Naive thymus-derived CD8-positive, alpha-beta T cell (primary cell): Measurements from ENCODE around the gene NOP14. TPM values are rescaled to one million over a fixed set of nuclear protein-coding genes. Genes with fewer than 3 reads are reported as not detected.

Experiments
- ATAC-seq, 2 donors: fragments of 150-1000 bp; cut with Tn5 transposase in 1 of 2; sonication (Bioruptor Pico), chemical (Tn5 transposase) in 1 of 2; 1 replicate in 1 of 2; 2 replicates in 1 of 2; pipeline ENCODE4 v1.10.0; 2021; ENCODE audit warnings: mild to moderate bottlenecking in 2 of 2, moderate library complexity in 2 of 2
- POLR2A ChIA-PET: fragments of 350-600 bp; sonication (Branson Sonifier 250); formaldehyde crosslinking; loops from one replicate; lab custom pipeline; 2021; ENCODE audit warnings: antibody characterized with exemption; lab: Charles Lee
- DNase-seq, 10 donors: peaks; one replicate each; pipeline versions ENCODE4 v3.0.0 to v3.0.0-alpha.2; 2020 to 2022
- H3K27ac Mint-ChIP-seq, 10 donors: one replicate each; pipeline ENCODE4 v1.8.0; 2020 to 2022; ENCODE audit warnings: mild to moderate bottlenecking in 10 of 10, mixed read lengths in 10 of 10, moderate library complexity in 4 of 10, inconsistent platforms in 1 of 10
- H3K27me3 Mint-ChIP-seq, 5 donors: one replicate each; pipeline ENCODE4 v1.8.0; 2021 to 2022; ENCODE audit warnings: mixed read lengths in 5 of 5
- H3K36me3 Mint-ChIP-seq, 3 donors: one replicate each; pipeline ENCODE4 v1.8.0; 2020 to 2022; ENCODE audit warnings: mixed read lengths in 3 of 3, mild to moderate bottlenecking in 2 of 3, inconsistent platforms in 1 of 3
- H3K4me1 Mint-ChIP-seq, 4 donors: one replicate each; pipeline ENCODE4 v1.8.0; 2021 to 2022; ENCODE audit warnings: mixed read lengths in 4 of 4
- H3K4me3 Mint-ChIP-seq, 10 donors: one replicate each; pipeline ENCODE4 v1.8.0; 2020 to 2022; ENCODE audit warnings: mild to moderate bottlenecking in 10 of 10, mixed read lengths in 10 of 10, moderate library complexity in 6 of 10, inconsistent platforms in 1 of 10
- H3K9me3 Mint-ChIP-seq, 9 donors: one replicate each; pipeline ENCODE4 v1.8.0; 2020 to 2022; ENCODE audit warnings: mixed read lengths in 9 of 9, mild to moderate bottlenecking in 3 of 9, inconsistent platforms in 1 of 9, moderate library complexity in 1 of 9
- polyA plus RNA-seq, 3 donors: library from polyadenylated mRNA; unstranded; fragments of 300-500 nt; fragmentation: Illumina TruSeq; gene quantifications; one replicate each; pipeline ENCODE4 v1.2.3, GENCODE V29; 2021
- total RNA-seq, 8 experiments: library from RNA in 2 of 8; stranded (reverse) in 2 of 8; gene quantifications; one replicate each; pipeline ENCODE4 v1.2.3 and lab custom pipeline; 2021 to 2026

The NOP14 gene
- total and polyA plus RNA-seq, 5 experiments from 2014 or later = 10.8 to 47.8 (median 31.8) TPM

- POLR2A ChIA-PET = no interaction called here
- H3K27ac Mint-ChIP-seq = no peak overlapping the region
These were observed 47.4 kb downstream of the NOP14 start for GRCh38 chr4:2915789-2916188.

GRCh38 chr4:2914256-2915126, 48.7 kb downstream of the NOP14 start:
- ATAC-seq = peak in 1 of 2 donors; percentile 45
- peak overlapping the region in 8 of 10 donors; percentile 37 to 84 (median 57) for H3K27ac Mint-ChIP-seq
- no peaks in the 10 kb centered on the region for H3K27me3 Mint-ChIP-seq
- H3K9me3 Mint-ChIP-seq = peaks cover 0 to 2% (median 0%) of the 10 kb centered on the region in 9 donors
- DNase-seq = no peak
- POLR2A ChIA-PET = interaction anchor here (1.1 to 1.2 kb wide), 2 partner anchors 9 to 15 kb away, joined by 3 to 4 read pairs; no protein-coding TSS in a partner anchor
- no peak overlapping the region for H3K4me3 Mint-ChIP-seq
- peaks cover 2 to 81% (median 35%) of the 10 kb centered on the region in 3 donors for H3K36me3 Mint-ChIP-seq
- peaks cover 12 to 34% (median 23%) of the 10 kb centered on the region in 4 donors for H3K4me1 Mint-ChIP-seq

More at GRCh38 chr4:2915789-2916188, 47.4 kb downstream of the NOP14 start:
- H3K27me3 Mint-ChIP-seq = no peaks in the 10 kb centered on the region
- H3K4me3 Mint-ChIP-seq = no peak overlapping the region
- DNase-seq (no peak), ATAC-seq (no peak)
- peaks cover 0 to 9% (median 0%) of the 10 kb centered on the region in 9 donors for H3K9me3 Mint-ChIP-seq
- peaks cover 7 to 81% (median 42%) of the 10 kb centered on the region in 3 donors for H3K36me3 Mint-ChIP-seq
- H3K4me1 Mint-ChIP-seq = peaks cover 22 to 45% (median 36%) of the 10 kb centered on the region in 4 donors

GRCh38 chr4:2913168-2913567, 50.0 kb downstream of the NOP14 start:
- ATAC-seq = no peak
- peak overlapping the region in 1 of 10 donors; percentile 28 for H3K27ac Mint-ChIP-seq
- DNase-seq = no peak
- H3K4me1 Mint-ChIP-seq = peaks cover 10 to 30% (median 16%) of the 10 kb centered on the region in 4 donors
- no peak overlapping the region for H3K4me3 Mint-ChIP-seq
- H3K9me3 Mint-ChIP-seq = no peaks in the 10 kb centered on the region
- no peaks in the 10 kb centered on the region for H3K27me3 Mint-ChIP-seq
- peaks cover 0 to 83% (median 34%) of the 10 kb centered on the region in 3 donors for H3K36me3 Mint-ChIP-seq
- POLR2A ChIA-PET = interaction anchor here (0.6 kb wide), 1 partner anchor 161 kb away, joined by 4 read pairs; no protein-coding TSS in a partner anchor

GRCh38 chr4:2911868-2912267, 51.3 kb downstream of the NOP14 start:
- POLR2A ChIA-PET = interaction anchor here (0.6 to 0.9 kb wide), 3 partner anchors 131 to 152 kb away, joined by 4 to 6 read pairs (median 5); no protein-coding TSS in a partner anchor
- no peak overlapping the region for H3K4me3 Mint-ChIP-seq
- peaks cover 0 to 82% (median 30%) of the 10 kb centered on the region in 3 donors for H3K36me3 Mint-ChIP-seq
- no peaks in the 10 kb centered on the region for H3K27me3 Mint-ChIP-seq
- H3K27ac Mint-ChIP-seq = peak overlapping the region in 2 of 10 donors; percentile 7 to 14
- ATAC-seq = no peak
- no peaks in the 10 kb centered on the region for H3K9me3 Mint-ChIP-seq
- H3K4me1 Mint-ChIP-seq = peaks cover 10 to 30% (median 17%) of the 10 kb centered on the region in 4 donors
- no peak for DNase-seq

- no peaks in the 10 kb centered on the region for H3K9me3 Mint-ChIP-seq
- ATAC-seq (no peak), DNase-seq (no peak)
- no peaks in the 10 kb centered on the region for H3K27me3 Mint-ChIP-seq
- peak overlapping the region in 5 of 10 donors; percentile 7 to 87 (median 20) for H3K27ac Mint-ChIP-seq
- POLR2A ChIA-PET = interaction anchor here (0.8 kb wide), 1 partner anchor 67 kb away, joined by 4 read pairs; the partner anchor contains the start of gene ADD1
- no peak overlapping the region for H3K4me3 Mint-ChIP-seq
- H3K36me3 Mint-ChIP-seq = peaks cover 0 to 82% (median 26%) of the 10 kb centered on the region in 3 donors
- H3K4me1 Mint-ChIP-seq = peaks cover 18 to 39% (median 29%) of the 10 kb centered on the region in 4 donors
These were observed 52.8 kb downstream of the NOP14 start for GRCh38 chr4:2910409-2910808.

GRCh38 chr4:2909583-2909982, 53.6 kb downstream of the NOP14 start:
- POLR2A ChIA-PET = no interaction called here
- ATAC-seq (no peak), DNase-seq (no peak)
- H3K4me1 Mint-ChIP-seq = peaks cover 17 to 36% (median 28%) of the 10 kb centered on the region in 4 donors
- no peak overlapping the region for H3K4me3 Mint-ChIP-seq
- no peaks in the 10 kb centered on the region for H3K9me3 Mint-ChIP-seq
- peak overlapping the region in 6 of 10 donors; percentile 20 to 66 (median 39) for H3K27ac Mint-ChIP-seq
- no peaks in the 10 kb centered on the region for H3K27me3 Mint-ChIP-seq
- H3K36me3 Mint-ChIP-seq = peaks cover 0 to 79% (median 21%) of the 10 kb centered on the region in 3 donors

GRCh38 chr4:2908686-2909085, 54.5 kb downstream of the NOP14 start:
- H3K4me3 Mint-ChIP-seq = no peak overlapping the region
- DNase-seq = no peak
- ATAC-seq = no peak
- peaks cover 15 to 36% (median 26%) of the 10 kb centered on the region in 4 donors for H3K4me1 Mint-ChIP-seq
- peaks cover 0 to 79% (median 24%) of the 10 kb centered on the region in 3 donors for H3K36me3 Mint-ChIP-seq
- H3K27me3 Mint-ChIP-seq = no peaks in the 10 kb centered on the region
- H3K27ac Mint-ChIP-seq = peak overlapping the region in 8 of 10 donors; percentile 5 to 78 (median 66)
- no peaks in the 10 kb centered on the region for H3K9me3 Mint-ChIP-seq
- POLR2A ChIA-PET = interaction anchor here (0.6 kb wide), 1 partner anchor 145 kb away, joined by 3 read pairs; no protein-coding TSS in a partner anchor

- DNase-seq (no peak), ATAC-seq (no peak)
- no peaks in the 10 kb centered on the region for H3K9me3 Mint-ChIP-seq
- H3K27me3 Mint-ChIP-seq = no peaks in the 10 kb centered on the region
- H3K36me3 Mint-ChIP-seq = peaks cover 0 to 84% (median 24%) of the 10 kb centered on the region in 3 donors
- POLR2A ChIA-PET = no interaction called here
- peak overlapping the region in 2 of 10 donors; percentile 6 to 36 for H3K4me3 Mint-ChIP-seq
- H3K27ac Mint-ChIP-seq = peak overlapping the region; percentile 59 to 94 (median 78)
- peaks cover 13 to 37% (median 26%) of the 10 kb centered on the region in 4 donors for H3K4me1 Mint-ChIP-seq
These were observed 55.4 kb downstream of the NOP14 start for GRCh38 chr4:2907706-2908293.

GRCh38 chr4:2907226-2907625, 56.0 kb downstream of the NOP14 start:
- Mint-ChIP-seq H3K4me1 (peaks cover 13 to 37% (median 26%) of the 10 kb centered on the region in 4 donors), H3K27me3 (no peaks in the 10 kb centered on the region), H3K36me3 (peaks cover 0 to 85% (median 24%) of the 10 kb centered on the region in 3 donors), H3K27ac (peak overlapping the region; percentile 59 to 94 (median 78)), H3K9me3 (no peaks in the 10 kb centered on the region), H3K4me3 (peak overlapping the region in 2 of 10 donors; percentile 14 to 36)
- DNase-seq = no peak
- no peak for ATAC-seq
- POLR2A ChIA-PET = interaction anchor here (0.9 to 1.3 kb wide), 2 partner anchors 12 to 46 kb away, joined by 3 read pairs; no protein-coding TSS in a partner anchor

- DNase-seq = peak in 3 of 10 donors; percentile 25 to 44 (median 43)
These were observed 57.0 kb downstream of the NOP14 start for GRCh38 chr4:2906218-2906617.

GRCh38 chr4:2905544-2905943, 57.7 kb downstream of the NOP14 start:
- no peak for DNase-seq
- Mint-ChIP-seq H3K27me3 (no peaks in the 10 kb centered on the region), H3K9me3 (no peaks in the 10 kb centered on the region), H3K4me3 (no peak overlapping the region), H3K4me1 (peaks cover 16 to 37% (median 26%) of the 10 kb centered on the region in 4 donors), H3K36me3 (peaks cover 0 to 86% (median 24%) of the 10 kb centered on the region in 3 donors), H3K27ac (peak overlapping the region; percentile 57 to 94 (median 82))
- POLR2A ChIA-PET = interaction anchor here (0.8 to 1.0 kb wide), 2 partner anchors 18 to 142 kb away, joined by 3 to 4 read pairs; no protein-coding TSS in a partner anchor
- no peak for ATAC-seq

More at GRCh38 chr4:2906218-2906617, 57.0 kb downstream of the NOP14 start:
- ATAC-seq = peak; percentile 56 to 67
- Mint-ChIP-seq H3K4me1 (peaks cover 13 to 37% (median 26%) of the 10 kb centered on the region in 4 donors), H3K4me3 (peak overlapping the region in 8 of 10 donors; percentile 11 to 77 (median 44)), H3K27ac (peak overlapping the region; percentile 74 to 94 (median 88)), H3K27me3 (no peaks in the 10 kb centered on the region), H3K9me3 (no peaks in the 10 kb centered on the region), H3K36me3 (peaks cover 0 to 86% (median 24%) of the 10 kb centered on the region in 3 donors)
- POLR2A ChIA-PET = interaction anchor here (0.9 to 1.3 kb wide), 3 partner anchors 13 to 47 kb away, joined by 3 read pairs; no protein-coding TSS in a partner anchor

- Mint-ChIP-seq H3K27ac (peak overlapping the region in 7 of 10 donors; percentile 11 to 79 (median 57)), H3K4me3 (no peak overlapping the region), H3K9me3 (no peaks in the 10 kb centered on the region), H3K27me3 (no peaks in the 10 kb centered on the region), H3K36me3 (peaks cover 0 to 83% (median 10%) of the 10 kb centered on the region in 3 donors), H3K4me1 (peaks cover 11 to 20% (median 17%) of the 10 kb centered on the region in 4 donors)
- ATAC-seq (no peak), DNase-seq (no peak)
- POLR2A ChIA-PET = no interaction called here
These were observed 61.1 kb downstream of the NOP14 start for GRCh38 chr4:2902126-2902525.
